HG02973 (cell line): ENCODE measurements around the gene KLHL30.

Experiments used
- ATAC-seq: cut with Tn5 transposase; IDR thresholded peaks from one replicate; pipeline ENCODE4 v1.9.1; 2021; ENCODE audit warnings: moderate library complexity; ENCODE audit not compliant: unreplicated experiment

The KLHL30 gene, protein sequence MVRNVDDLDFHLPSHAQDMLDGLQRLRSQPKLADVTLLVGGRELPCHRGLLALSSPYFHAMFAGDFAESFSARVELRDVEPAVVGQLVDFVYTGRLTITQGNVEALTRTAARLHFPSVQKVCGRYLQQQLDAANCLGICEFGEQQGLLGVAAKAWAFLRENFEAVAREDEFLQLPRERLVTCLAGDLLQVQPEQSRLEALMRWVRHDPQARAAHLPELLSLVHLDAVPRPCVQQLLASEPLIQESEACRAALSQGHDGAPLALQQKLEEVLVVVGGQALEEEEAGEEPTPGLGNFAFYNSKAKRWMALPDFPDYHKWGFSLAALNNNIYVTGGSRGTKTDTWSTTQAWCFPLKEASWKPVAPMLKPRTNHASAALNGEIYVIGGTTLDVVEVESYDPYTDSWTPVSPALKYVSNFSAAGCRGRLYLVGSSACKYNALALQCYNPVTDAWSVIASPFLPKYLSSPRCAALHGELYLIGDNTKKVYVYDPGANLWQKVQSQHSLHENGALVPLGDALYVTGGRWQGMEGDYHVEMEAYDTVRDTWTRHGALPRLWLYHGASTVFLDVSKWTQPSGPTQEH

GRCh38 chr2:238138331-238139195 is at the start of gene KLHL30:
Gene KLHL30 (plus strand): TSS chr2:238138668. CDS start chr2:238140755, 2,087 bp downstream.
- no peak for ATAC-seq

DNA sequence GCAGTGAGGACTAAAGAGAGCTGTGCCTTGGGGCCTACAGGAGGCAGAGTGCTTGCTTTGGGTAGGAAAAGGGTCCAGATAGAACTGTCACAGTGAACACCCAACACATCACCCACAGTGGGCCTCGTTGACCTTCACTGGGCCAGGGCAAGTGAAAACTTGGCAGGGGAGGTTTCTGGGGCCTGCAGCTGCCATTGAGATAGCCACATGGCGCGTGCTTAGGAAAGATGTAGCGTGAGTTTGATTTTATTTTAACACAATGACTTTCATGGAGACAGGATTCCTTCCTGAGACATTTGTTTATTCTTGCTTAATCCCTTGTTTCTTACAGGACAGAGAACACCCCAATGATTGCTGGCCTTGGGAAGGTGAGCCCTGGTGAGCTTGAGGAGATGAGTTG is 47.6 kb upstream of the KLHL30 start:
- ATAC-seq: no peak

- ATAC-seq: no peak
These were observed 46.9 kb upstream of the KLHL30 start for GRCh38 chr2:238091436-238092060.

DNA sequence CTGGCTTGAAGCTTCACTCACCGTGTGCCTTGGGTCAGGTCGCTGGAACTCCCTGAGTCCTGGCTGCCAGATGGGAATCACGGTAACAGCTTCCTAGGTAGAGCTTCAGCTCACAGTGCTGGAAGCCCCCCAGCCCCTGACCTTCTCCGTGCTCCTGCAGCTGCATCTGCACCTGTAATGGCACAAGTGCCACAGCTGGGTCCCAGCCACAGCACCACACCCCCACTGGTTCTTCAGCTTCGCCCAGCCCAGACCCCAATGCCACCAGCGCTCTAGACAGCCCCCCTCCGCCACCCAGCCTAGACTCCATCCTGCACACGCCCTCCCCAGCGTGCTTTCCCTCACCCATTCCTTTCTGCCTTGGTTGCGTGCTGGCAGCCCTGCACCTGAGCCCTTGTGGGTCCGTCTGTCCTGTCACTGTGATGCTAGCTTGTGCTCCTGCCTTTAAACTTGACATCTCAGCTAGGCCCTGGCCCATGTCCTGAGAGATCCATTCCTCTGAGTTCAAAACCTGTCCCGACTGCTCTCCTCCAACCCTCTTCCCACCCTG is 45.9 kb upstream of the KLHL30 start:
- ATAC-seq: no peak

DNA sequence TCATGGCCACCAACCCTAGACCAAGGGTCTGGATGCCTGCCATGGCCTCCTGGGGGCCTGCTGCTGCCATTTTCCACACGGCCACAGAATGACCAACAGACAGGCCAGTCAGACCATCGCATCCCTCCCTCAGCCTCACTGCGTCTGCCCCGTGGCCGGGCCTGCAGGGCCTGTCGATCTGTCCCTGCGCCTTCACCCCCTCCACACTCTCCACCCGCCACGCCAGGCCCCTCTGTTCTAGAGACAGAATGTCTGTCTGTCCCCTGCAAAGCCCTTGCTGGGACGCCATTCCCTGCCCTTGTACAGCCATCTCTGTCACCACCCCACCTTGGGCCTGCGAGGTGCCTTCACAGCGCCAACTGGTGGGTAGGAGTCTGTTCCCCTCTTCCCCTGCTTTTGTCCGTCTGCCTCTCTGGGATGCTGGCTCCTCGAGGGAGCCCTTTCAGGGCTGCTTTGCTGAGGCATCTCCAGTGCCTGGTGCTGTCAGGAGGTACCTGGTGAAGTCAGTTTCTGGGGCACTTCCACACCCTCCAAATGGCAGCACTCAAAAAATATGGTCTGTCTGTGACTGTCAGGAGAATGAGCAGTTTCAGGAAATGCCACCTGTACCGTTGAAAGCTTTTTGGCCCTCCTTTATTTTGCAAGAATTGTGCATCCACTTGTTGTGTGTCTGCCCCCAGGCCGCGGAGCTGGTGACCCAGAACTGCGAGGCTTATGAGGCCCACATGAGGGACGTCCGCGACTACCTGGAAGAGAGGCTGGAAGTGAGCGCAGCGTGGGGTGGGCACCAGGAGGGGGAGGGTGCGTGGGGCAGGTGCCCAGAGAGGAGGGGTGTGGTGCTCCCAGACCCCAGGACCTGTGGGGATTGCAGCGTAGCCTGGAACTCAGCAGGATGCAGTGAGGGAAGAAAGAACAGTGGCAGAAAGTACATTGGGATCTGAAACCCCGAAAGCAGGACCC is 45.0 kb upstream of the KLHL30 start:
- ATAC-seq: no peak

DNA sequence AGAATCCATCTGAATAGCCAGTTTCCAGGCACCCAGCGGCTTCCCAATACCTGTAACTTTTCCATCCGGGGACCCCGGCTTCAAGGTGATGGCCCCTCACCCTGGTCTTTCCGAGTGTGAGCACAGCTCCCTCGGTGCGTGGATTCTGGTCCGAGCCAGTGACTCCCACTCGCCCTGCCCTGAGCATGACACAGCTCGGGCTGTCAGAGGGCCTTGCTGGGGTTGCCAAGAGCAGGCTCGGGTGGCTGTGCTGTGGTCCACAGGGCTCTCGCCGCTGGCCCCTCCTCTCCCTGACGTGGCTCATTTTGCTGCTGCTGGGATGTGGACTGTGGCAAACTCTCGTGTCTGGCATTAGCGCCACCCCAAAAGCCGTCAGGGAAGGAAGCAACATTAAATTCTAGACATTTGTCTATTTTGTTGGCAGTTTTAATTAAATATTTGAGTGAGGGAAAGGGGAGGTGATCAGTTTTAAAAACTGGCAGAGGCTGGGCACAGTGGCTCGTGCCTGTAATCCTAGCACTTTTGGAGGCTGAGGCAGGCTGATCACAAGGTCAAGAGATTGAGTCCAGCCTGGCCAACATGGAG is 43.9 kb upstream of the KLHL30 start:
- ATAC-seq: no peak

GRCh38 chr2:238095143-238095542 is 43.3 kb upstream of the KLHL30 start:
- no peak for ATAC-seq

GRCh38 chr2:238096311-238097011 is 42.0 kb upstream of the KLHL30 start:
- no peak for ATAC-seq

GRCh38 chr2:238097201-238097987 is 41.1 kb upstream of the KLHL30 start:
- no peak for ATAC-seq

DNA sequence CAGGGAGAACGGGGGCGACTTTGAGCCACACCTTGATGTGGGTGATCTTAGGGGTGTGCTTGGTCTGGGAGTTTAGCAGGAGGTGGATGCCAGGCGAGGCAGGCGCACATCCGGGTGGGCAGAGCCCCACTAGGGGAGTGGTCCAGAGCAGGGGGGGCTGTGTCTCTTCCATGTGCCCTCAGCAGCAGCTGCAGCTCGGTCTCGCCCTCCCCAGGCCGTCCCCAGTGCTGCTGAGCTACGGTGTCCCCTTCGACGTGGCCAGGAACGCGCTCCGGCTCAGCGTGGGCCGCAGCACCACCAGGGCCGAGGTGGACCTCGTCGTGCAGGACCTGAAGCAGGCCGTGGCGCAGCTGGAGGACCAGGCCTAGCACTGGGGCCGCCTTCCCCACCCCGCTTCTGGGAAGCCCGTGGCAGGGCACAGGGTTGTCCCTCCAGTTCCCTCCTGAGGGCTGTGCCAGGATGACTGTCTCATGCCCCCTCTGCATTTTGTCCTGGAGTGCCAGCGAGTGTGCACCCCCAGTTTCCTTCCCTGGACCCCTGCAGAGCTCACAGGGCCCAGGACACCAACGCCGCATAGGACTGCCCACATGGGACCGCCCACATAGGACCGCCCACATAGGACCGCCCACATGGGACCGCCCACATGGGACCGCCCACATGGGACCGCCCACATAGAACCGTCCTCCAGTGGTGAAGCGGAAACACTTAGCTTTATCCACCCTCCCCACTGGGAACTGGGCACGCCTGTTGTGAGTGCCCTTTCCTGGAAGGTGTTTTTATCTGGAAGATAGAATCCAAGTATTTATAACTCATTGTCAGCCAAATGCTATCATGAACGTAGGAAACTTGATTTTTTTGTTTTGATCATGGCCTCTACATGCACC is 40.2 kb upstream of the KLHL30 start:
- ATAC-seq: peak; percentile 54

GRCh38 chr2:238098901-238099713 is 39.4 kb upstream of the KLHL30 start:
- peak; percentile 12 for ATAC-seq

DNA sequence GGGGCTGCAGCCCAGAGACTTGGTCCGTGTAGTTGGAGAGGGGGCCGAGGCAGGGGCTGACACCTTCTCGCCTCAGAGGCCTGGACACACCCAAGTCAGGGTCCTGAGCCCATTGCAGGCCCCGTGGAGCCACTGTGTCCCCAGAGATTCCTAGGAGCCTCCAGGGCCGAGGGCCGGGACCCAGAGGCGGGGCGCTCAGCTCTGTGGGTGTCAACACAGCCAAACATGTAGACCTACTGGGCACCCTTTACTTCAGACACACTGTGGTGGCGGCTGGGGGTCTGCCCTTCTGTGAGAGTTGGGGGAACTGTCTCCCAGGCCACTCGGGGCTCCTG is 38.8 kb upstream of the KLHL30 start:
- ATAC-seq: no peak

GRCh38 chr2:238100049-238100820 is 38.2 kb upstream of the KLHL30 start, which contains the start of gene ESPNL:
Gene ESPNL (plus strand): TSS chr2:238100340. CDS start chr2:238100420, 80 bp downstream.
- ATAC-seq: no peak

- no peak for ATAC-seq
These were observed 37.4 kb upstream of the KLHL30 start for GRCh38 chr2:238100821-238101771.
